NCI-H2227 (cell line): ENCODE data around the gene ARCN1.
"Not testable (repeated sequence)": the region's sequence is repeated elsewhere in the genome, so short reads cannot be mapped to it uniquely, and the experiment has no call there.

ENCODE experiments used
- DNase-seq: peaks from one replicate; lab custom pipeline; 2025; ENCODE audit not compliant: unreplicated experiment; lab: John Stamatoyannopoulos, UW

ARCN1 gene

DNA sequence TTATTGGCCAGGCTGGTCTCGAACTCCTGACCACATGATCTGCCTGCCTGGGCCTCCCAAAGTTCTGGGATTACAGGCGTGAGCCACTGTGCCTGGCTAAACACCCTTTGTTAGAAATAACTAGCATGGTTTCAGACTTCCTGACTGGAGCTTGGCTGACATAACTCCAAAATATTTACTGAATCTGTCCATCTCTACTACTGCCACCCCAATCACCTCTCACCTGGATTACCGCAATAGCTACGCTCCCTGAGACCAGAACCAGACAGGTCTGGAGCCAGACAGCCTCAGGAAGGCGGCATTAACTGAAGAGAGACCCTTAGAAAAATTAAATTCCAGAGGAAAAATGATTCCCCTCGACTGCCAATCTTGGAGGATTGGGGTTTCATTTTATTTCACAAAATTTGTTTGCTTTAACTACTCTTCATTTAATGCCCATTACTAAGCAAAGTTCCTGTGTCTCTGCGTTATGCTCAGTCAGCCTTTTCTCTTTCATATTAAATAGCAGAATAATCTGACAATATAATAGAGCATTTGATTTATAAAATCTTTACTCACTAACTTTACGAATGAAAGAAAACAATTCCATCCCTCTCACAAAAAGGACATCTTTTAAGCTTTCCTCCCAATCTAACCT, 28.1 kb upstream of the ARCN1 start:
- DNase-seq: no peak

DNA sequence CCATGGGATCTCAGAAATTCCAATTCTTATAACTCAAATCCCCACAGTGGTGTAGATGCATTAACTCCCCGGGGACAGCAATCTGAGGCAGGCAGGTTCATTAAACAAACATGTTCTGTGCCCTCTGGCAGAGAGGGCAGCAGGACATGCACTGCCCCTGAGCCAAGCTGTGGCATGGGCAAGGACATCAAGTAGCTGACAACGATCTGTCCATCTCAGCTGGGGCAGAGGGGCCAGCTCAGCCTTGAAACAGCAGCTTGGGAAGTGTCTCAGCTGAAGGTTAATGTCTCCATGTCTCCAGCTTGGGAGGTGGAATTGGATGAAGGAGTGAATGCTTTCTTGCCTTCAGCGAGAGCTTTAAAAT, 27.6 kb upstream of the ARCN1 start:
- no peak for DNase-seq

DNA sequence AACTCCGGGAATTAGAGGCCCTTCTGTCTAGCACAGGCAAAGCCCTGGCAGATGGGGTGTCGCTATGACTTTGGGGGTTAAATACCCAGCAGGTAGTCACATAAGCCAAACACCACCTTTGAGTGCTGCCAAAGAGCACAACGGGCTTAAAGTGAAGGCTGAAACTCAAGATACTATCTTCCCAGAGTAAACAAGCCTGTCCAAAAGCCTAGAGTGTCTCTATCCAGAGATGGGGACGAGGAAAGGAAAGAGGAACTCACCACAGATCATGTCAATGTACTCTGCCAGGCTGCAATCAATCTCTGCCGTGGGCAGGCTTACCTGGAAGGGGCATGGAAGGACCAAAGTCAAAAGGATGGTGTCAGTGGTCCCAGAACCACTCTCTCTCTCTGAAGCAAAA, 26.7 kb upstream of the ARCN1 start:
- no peak for DNase-seq

DNA sequence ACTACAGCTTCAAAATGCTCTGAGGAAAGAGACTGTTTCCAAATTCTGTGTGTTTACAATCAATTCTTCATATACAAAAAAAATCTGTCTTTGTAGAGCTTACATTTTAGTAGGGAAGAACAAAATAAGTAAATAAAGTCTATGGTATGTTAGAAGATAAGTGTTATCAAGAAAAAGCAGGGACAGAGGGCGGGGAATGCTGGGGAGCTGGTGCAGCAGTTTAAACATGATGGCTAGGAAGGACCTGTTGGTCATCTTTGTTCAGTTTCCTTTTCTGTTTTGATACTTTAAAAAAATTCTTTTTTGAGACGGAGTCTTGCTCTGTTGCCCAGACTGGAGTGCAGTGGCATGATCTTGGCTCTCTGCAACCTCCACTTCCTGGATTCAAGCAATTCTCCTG, 25.1 kb upstream of the ARCN1 start:
- no peak for DNase-seq

DNA sequence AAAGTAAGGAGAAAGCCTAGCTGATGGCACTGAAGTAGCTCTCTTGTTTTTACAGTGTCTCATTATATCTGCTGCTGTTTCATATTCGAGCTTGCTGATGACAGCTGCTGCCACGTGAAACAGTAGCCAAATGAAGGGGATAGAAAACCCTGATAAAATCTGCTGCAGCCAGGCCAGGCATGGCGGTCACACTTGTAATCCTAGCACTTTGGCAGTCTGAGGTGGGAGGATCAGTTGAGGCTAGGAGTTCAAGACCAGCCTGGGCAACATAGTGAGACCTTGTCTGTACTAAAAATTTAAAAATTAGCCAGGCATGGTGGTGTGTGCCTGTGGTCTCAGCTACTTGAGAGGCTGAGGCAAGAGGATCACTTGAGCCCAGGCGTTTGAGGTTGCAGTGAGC, 19.9 kb upstream of the ARCN1 start:
- DNase-seq: no peak

DNA sequence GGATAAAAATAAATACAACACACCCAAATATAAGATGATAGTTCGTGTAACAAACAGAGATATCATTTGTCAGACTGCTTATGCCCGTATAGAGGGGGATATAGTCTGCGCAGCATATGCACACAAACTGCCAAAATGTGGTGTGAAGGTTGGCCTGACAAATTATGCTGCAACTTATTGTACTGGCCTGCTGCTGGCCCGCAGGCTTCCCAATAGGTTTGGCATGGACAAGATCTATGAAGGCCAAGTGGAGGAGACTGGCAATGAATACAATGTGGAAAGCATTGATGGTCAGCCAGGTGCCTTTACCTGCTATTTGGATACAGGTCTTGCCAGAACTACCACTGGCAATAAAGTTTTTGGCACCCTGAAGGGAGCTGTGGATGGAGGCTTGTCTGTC, 11.4 kb upstream of the ARCN1 start:
- DNase-seq: no peak

DNA sequence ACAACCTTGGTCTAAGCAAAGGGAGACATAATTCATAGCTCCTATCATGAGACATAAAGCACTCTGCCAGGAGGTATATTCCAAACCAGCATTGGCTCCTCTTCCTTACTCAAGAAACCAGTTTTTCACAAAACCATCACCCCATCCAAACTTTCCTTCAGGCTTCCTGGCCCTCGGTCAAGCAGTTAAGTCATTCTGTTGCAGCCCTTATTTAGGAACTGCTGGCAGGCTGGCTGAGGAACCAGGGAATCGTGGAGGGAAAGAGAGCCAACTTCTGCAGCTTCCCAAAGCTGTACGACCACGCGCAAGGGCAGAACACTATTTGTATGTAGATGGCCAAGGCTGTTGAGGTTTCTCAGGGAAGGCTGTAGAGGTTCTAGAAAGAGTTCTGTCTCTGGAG, 7.2 kb upstream of the ARCN1 start:
- no peak for DNase-seq

DNA sequence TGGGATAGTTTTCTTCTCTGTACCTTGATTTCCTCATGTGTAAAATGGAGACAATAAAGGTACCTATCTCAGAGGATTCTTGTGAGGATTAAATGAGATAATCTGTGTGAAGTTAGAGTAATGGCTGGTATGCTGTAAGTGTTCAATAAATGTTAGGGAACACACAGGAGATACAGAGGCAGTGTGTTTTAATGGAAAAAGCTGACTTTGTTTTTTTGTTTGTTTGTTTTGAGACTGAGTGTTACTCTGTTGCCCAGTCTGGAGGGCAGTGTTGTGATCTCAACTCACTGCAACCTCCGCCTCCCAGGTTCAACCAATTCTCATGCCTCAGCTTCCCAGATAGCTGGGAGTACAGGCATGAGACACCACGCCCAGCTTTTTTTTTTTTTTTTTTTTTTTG, 2.5 kb upstream of the ARCN1 start:
- DNase-seq: no peak

DNA sequence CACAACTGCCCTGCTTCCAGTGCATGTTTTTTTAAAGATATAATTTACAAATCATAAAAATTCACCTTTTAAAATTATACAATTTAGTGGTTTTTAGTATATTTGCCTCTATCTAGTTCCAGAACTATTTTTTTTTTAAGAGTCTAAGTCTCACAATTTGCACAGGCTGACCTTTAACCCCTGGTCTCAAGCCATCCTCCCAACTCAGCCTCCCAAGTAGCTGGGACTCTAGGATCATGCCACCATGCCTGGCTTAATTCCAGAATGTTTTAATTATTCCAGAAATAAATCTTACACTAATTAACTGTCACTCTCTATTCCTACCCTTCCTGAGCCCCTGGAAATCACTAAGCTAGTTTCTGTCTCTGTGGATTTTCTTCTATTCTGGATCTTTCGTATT, 1.4 kb upstream of the ARCN1 start:
- DNase-seq: no peak

DNA sequence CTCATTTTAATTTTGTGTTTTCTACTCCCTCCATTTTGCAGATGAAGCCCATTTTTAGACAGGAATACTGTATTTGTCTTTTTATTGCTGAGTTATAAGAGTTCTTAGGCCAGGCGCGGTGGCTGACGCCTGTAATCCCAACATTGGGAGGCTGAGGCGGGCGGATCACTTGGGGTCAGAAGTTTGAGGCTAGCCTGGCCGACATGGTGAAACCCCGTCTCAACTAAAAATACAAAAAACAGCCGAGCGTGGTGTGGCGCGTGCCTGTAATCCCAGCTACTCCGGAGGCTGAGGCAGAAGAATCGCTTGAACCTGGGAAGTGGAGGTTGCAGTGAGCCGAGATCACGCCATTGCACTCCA, 528 bp upstream of the ARCN1 start:
- not testable (repeated sequence) for DNase-seq

DNA sequence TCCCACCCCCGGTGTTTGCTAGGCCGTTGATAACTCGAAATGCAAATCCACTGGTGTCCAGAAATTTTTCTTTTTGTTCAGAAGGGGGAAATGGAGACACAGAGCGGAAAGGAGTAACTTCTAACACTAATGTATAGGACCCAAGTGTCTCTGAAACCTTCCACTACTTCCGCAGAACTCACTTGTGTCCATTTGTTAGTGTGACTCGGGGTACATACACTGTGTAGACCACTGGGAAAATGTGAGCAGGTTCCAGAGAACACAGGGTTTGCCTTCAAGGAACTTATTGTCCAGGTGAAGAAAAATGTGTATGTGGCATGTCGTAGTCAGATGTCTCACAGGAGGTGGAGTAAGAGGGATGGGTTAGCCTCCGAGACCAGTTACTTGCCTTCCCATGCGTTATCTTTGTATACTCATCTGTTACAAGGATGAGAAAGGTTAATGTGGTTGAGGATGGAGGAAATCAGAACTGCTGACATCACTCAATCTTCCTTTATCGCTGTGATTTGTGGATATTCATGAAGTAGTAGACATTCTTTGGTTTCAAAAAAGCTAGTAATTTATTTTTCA, 857 bp downstream of the ARCN1 start:
- peak; percentile 9 for DNase-seq

DNA sequence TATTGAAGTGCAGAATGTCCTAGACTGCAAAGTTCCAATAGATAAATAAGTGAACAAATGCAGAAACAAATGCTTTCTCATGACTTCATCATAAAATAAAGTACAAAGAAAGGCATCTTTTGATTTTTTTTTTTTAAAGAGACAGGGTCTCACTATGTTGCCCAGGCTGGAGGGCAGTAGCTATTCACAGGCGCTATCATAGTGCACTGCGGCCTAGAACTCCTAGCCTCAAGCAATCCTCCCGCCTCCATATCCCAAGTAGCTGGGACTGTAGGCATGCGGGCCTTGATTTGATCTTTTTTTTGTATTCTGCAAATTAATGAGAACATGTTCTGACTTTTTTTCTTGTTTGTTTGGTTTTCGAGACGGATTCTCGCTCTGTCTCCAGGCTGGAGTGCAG, 2.4 kb downstream of the ARCN1 start:
- no peak for DNase-seq

DNA sequence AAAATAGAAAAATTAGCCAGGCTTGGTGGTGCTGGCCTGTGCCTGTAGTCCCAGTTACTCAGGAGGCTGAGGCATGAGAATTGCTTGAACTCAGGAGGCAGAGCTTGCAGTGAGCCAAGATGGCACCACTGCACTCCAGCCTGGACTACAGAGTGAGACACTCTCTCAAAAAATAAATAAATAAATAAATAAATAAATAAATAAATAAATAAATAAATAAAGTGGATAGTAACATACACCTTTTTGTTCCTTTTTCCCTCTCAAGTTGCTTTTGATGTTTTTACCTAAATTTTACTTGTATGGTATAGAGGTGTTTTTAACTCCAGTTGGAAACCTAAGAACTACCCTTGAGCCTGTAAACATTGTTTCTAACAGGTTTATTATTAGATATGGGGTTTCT, 5.8 kb downstream of the ARCN1 start:
- not testable (repeated sequence) for DNase-seq

DNA sequence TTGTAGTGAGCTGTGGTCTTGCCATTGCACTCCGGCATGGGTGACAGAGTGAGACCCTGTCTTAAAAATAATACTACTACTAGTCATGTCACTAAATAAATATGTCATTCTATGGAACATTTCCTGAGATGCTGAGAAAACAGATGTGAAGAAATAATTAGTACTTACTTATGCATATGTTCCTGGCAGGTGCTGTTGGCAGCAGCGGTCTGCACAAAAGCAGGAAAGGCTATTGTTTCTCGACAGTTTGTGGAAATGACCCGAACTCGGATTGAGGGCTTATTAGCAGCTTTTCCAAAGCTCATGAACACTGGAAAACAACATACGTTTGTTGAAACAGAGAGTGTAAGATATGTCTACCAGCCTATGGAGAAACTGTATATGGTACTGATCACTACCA, 8.8 kb downstream of the ARCN1 start:
- DNase-seq: no peak

DNA sequence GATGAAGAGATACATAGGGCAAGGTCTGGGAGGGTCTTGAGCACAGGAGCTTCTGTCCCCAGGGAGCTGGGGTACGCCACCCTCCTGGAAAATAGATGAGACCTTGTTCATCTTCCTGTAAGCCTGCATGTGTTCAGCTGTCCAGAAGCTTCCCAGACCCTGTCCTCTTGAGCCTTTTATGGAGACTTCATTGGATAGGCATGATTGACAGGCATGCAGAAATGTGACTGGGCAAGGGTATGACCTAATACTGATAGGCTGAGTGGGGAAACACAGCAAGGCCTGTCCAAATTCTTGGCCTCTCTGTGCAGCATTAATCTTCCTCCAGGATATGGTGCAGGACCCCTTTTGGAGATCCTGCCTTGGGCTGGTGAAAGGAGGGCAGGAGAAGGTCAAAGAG, 15.7 kb downstream of the ARCN1 start:
- no peak for DNase-seq

DNA sequence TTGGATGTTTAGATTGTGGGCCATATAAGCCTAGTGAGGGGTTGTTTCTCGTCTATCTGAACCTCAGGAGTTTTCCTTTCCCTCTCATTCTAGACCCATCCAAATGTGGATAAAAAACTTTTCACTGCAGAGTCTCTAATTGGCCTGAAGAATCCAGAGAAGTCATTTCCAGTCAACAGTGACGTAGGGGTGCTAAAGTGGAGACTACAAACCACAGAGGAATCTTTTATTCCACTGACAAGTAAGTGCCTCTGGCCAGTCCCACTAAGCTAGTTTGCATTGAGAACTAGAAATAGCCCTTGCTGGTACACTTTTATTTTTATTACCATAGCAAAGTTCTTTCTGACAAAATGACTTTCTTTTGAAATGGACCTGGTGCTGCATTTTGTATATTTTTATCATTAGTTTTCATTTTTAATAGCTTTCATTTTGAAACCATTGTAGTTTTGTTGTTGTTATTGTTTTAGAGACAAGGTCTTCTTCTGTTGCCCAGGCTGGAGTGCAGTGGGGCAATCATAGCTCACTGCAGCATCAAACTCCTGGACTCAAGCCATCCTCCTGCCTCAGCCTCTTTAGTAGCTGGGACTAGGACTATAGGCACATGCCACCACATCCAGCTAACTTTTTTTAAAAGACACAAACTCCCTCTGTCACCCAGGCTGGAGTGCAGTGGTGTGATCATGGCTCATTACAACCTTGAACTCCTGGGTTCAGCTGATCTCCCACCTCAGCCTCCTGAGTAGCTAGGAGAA, 20.6 kb downstream of the ARCN1 start:
- DNase-seq: no peak

DNA sequence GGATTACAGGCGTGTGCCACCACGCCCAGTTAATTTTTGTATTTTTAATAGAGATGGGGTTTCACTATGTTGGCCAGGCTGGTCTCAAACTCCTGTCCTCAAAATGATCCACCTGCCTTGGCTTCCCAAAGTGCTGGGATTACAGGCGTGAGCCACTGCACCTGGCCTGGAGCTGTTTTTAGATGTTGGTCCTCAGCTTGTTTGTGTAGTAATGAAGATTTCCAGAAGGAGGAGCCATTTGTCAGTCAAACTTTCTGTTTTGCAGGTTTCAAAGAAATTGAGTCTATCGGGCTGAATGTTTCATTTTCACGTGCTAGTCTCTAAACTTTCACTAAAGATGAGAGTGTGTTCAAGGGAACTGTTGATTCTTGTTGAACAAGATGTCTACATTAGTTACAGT, 22.8 kb downstream of the ARCN1 start:
- DNase-seq: peak; percentile 26

DNA sequence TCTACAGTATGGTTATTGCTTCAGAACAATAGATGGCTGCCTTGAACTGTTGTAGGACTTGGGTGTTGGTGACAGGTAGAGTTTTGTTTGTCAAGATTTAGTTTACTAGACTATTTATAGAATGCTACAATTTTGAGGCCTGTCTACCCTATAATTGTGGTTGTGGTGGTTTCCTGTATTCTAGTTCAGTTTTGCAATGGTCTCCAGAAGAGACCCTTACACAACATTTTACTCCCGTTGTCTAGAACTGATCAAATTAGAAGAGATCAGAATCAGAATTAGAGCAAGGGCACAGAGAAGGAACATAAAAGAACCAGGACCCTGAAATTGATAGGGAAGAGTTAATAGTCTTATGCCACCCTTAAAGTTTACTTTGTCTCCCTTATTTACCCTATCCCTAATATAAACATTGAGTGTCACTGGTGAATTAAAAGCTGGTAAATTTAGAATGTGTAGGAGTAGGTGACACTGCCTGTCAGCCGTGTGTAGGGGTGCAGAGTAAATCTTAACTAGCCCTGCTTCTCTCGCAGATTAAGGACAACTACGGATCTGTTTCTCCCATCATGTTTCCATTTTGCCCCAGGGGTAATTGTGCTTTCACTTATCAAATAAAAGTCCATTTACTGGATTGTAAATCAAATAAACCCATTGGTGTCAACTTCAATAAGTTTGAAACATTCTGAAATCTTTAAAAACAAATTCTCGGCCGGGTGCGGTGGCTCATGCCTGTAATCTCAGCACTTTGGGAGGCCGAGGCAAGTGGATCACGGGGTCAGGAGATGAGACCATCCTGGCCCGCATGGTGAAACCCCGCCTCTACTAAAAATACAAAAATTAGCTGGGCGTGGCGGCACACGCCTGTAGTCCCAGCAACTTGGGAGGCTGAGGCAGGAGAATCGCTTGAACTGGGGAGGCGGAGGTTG, 24.3 kb downstream of the ARCN1 start:
- no peak for DNase-seq

DNA sequence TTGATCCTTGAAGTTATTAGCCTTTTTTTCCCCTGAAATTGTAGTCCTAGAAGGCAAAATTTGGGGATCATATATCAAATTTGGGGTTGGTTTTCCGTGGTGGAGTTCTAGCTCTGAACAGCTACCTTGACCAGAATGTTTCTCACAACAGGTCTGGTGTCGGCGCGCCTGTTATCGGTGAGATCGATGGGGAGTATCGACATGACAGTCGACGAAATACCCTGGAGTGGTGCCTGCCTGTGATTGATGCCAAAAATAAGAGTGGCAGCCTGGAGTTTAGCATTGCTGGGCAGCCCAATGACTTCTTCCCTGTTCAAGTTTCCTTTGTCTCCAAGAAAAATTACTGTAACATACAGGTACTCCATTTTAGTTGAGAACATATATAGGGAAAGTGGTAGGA, 25.3 kb downstream of the ARCN1 start:
- no peak for DNase-seq

DNA sequence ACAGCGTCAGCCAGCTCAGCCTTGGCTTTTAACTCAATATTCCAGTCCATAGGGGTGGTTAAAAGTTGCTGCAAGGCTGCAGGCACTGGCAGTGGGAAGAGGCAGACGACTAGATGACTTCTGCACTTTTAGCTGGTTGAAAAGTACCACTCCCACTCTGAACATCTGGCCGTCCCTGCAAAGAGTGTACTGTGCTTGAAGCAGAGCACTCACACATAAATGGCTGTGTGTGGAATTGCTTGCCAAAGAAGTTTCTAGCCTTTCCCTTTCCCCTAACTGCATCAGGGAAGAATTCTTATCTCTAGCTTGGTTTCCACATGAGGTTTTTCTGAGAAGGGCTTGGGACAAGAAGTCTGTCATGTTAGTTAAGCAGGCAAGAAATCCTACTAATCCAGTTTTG, 30.1 kb downstream of the ARCN1 start:
- DNase-seq: no peak

DNA sequence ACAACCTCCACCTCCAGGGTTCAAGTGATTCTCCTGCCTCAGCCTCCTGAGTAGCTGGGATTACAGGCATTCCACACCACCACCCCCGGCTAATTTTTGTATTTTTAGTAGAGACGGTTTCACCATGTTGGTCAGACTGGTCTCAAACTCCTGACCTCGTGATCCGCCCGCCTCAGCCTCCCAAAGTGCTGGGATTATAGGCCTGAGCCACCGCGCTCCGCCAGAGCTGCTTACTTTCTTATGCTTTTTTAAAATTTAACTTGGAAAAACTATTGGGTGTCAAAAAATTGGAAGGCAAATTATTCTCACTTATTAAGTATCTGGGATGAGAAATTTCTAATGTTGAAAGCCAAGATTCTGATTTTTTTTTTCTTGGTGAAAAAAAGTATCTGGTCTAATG, 31.5 kb downstream of the ARCN1 start:
- DNase-seq: not testable (repeated sequence)

DNA sequence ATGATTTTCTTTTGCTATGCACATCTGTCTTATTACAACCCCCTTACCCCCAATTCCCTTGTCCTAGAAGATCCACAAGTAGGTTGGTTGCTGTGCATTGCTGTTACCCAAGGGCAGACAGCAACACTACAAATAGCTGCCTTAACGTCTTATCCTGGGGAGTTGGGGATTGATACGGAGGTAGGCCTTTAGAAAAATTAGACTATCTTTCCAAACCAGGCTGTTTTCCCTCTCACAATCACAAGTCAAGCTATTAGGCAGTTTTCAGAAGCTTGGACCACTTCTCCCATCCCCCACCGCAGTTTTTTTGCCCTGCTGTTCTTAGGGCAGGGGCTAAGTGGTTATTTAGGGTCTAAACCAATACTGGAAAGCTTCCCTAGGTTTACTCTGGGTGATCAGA, 32.4 kb downstream of the ARCN1 start:
- no peak for DNase-seq
